Brain pericyte (primary cell): ENCODE results near the gene DNAH17.
A peak's percentile ranks its signal among the peaks of the same experiment; 100 is the strongest.

ENCODE experiments used
- DNase-seq: peaks from one replicate; pipeline ENCODE4 v3.0.0-alpha.2; 2012; ENCODE audit warnings: low read depth, low spot score

DNAH17 gene

GRCh38 chr17:78393575-78393974 is 183.6 kb downstream of the DNAH17 start:
- DNase-seq: no peak

GRCh38 chr17:78392295-78392694 is 184.9 kb downstream of the DNAH17 start:
- no peak for DNase-seq

GRCh38 chr17:78391843-78392242 is 185.4 kb downstream of the DNAH17 start:
- no peak for DNase-seq

- no peak for DNase-seq
Measured at GRCh38 chr17:78391051-78391431, 186.2 kb downstream of the DNAH17 start.

- DNase-seq: no peak
Measured at GRCh38 chr17:78390241-78391050, 186.8 kb downstream of the DNAH17 start.

GRCh38 chr17:78387977-78388941 is 188.9 kb downstream of the DNAH17 start:
- DNase-seq: no peak

GRCh38 chr17:78384479-78385175 is 192.6 kb downstream of the DNAH17 start:
- DNase-seq: no peak

GRCh38 chr17:78383725-78384471 is 193.3 kb downstream of the DNAH17 start:
- DNase-seq: peak; percentile 92

- no peak for DNase-seq
Measured at GRCh38 chr17:78381601-78382232, 195.5 kb downstream of the DNAH17 start.

- no peak for DNase-seq
Measured at GRCh38 chr17:78380370-78380769, 196.8 kb downstream of the DNAH17 start.

- DNase-seq: no peak
Measured at GRCh38 chr17:78379131-78379491, 198.1 kb downstream of the DNAH17 start.

- no peak for DNase-seq
Measured at GRCh38 chr17:78378225-78379130, 198.7 kb downstream of the DNAH17 start, which contains the start of gene PGS1. PGS1 (plus strand) TSS chr17:78378649; CDS start chr17:78378666, 17 bp downstream.

- DNase-seq: no peak
Measured at GRCh38 chr17:78377858-78378224, 199.4 kb downstream of the DNAH17 start.

- no peak for DNase-seq
Measured at GRCh38 chr17:78376161-78376560, 201.0 kb downstream of the DNAH17 start.

GRCh38 chr17:78375401-78376151 is 201.6 kb downstream of the DNAH17 start:
- DNase-seq: peak; percentile 61

- DNase-seq: no peak
Measured at GRCh38 chr17:78374631-78375274, 202.4 kb downstream of the DNAH17 start.

- no peak for DNase-seq
Measured at GRCh38 chr17:78374189-78374588, 203.0 kb downstream of the DNAH17 start.
